NCI-H446 (cell line): ENCODE data around the gene NFAM1.

Experiments
- DNase-seq, 2 experiments: peaks; one replicate each; lab custom pipeline; 2025; lab: John Stamatoyannopoulos, UW

The NFAM1 gene

DNA sequence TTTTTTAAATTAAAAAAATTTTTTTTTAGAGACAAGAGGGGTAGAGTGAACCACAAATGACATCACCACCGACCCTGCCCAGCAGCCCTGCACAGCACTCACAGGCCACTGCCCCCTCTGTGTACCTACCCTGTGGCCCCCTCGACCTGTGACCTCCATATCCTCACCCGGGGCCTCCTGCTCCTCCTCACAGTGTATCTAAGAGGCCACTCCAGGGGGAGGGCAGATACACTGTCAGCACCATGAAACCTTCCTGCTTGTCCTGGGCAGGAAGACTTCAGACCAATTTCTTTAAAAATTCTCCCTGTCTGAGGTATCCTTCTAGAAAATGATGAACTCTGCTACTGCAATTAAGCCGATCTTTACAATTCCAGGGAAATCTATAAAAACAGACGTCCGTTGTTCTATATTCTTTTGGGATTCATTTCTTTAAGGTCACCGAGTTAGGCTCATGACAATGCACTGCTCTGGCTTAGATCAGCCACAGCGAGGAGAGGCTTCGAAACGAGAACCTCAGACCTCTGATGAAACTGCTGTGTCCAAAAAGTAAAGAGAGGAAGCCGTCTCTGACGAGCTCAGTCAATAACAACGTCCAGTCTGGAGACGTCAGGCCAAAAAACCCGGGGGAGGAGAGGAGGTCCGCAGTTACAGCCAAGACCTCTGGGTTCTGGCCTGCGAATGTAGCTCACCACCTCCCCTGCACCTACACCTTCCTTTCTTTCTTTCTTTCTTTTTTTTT lies 17.5 kb downstream of the NFAM1 start:
- no peak for DNase-seq

DNA sequence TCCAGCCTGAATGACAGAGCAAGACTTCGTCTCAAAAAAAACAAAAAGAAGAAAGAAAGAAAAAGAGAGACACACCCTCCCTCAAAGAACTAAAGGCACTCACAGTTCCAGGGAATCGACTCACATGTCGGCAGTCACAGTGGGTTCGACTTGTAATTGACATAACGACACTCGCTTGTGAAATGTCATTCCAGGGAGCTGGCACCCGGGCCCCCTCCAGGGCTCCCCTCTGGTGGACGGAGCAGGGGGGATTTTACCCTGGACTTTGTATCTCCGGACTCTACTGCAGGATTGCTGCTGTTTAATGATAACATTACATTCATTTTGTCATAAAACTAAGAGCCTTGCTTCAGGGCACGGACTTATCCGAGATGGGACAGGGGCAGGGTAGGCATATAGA lies 18.2 kb downstream of the NFAM1 start:
- DNase-seq: no peak

GRCh38 chr22:42412744-42413333 lies 19.4 kb downstream of the NFAM1 start:
- no peak for DNase-seq

- DNase-seq: no peak
Measured at GRCh38 chr22:42410708-42411107, 21.5 kb downstream of the NFAM1 start.

GRCh38 chr22:42408810-42409529 lies 23.2 kb downstream of the NFAM1 start:
- DNase-seq: no peak

DNA sequence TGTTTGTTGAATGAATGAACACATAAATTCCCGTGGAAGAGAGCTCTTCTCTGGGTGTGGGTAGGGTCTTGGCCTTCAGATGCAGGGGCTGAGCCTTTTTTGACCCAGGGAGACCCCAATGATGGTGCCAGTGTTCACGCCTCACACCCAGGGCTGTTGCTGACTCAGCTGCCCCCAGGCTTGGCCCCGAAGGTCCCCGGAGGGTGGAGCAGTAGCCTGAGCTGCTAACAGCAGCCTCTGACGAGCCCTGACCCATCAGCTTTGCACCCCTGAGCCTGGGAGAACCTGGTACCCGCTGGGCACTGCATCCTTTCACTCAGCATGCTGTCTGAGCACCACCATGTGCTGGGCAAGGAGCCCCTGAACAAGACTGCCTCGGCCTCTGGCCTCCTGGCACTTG lies 23.9 kb downstream of the NFAM1 start:
- DNase-seq: no peak

DNA sequence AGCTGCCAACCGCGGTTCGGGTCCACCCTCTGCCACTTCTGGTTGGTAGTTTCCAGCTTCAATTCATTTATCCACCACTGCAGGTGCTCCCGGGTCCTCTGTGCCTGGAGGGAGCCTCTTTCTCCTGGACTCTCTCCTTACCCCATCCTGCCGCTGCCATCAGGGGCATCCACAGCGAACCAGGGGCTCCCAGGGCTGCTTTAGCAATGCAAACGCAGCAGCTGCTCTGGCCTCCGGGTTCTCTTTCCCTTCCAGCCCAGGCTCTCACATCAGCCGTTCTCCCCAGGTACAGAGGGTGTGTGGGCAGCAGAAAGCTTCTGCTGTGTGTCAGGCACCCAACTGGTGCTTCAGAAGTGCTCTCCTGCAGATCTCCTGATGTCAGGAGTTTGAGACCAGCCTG lies 27.9 kb downstream of the NFAM1 start:
- no peak for DNase-seq

GRCh38 chr22:42401535-42402334 lies 30.5 kb downstream of the NFAM1 start:
- no peak for DNase-seq

DNA sequence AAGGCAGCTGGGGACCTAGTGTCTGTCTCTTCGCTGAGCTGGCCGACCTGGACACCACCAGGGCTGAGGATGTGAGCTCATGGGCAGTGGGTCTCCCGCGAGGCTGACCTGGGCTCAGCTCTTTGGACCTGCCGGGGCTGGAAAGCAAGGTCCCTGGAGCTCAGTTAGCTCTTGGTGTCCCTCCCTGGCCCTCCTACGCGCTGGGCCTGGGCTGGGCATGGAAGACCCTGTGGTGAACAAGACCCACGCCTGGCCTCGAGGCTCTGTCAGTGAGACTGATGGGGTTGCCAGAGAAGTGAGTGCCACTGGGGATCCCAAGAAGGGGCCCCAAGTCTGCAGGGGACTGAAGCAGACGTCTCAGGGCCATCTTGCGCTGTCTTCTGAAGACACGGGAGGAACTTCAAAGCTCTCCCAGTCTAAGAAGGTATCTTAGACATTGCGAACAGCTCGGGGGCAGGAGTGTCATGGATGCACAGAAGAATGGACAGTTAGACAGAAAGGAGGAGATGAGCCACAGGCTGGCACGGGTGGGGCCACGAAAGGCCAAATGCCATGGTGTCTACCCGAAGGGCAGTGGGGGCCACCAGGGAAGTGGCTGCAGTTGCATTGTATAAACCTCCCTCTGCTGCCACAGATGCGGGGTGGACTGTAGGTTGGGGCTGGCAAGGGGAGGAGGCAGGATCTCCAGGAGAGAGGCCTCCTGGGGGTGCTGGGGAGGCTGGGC lies 31.2 kb downstream of the NFAM1 start:
- DNase-seq: no peak

DNA sequence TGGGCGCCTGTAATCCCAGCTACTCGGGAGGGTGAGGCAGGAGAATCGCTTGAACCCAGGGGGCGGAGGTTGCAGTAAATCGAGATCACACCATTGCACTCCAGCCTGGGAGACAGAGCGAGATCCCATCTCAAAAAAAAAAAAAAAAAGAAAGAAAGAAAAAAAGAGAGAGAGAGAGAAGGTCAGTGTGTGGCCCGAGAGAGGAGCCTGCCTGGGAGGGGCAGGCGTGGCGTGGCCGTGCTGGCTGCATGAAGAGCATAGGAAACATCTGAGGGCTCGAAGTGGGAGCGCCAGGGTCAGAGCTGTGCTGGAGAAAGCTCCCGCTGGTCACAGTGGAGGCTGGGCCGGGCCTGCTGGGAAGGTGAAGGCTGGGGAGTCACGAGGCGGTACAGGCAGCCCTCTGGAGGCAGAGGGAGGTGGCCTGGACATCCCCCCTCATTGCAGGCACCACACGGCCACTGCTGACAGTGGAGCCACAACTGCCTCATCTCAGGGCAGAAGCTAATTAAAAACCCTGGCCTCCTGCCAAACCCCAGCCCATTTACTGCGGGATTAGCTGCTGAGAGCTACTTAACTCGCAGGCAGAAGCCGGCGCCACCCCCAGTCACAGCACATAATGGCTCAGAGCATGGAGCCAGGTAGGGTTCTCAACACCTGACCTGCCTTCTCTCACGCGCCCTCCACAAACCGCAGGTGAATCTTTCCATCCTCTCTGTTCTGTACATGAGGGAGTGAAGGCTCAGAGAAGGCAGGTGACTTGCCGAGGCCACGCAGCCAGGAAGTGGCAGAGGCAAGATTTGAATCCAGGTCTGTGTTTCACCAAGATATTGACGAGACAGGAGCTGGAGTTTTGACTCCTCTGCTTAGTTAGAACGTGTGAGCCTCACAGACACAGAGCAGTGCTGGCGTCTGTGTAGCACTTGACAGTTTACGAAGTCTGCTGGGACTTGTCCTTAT lies 32.6 kb downstream of the NFAM1 start:
- peak; percentile 19 to 50 for DNase-seq

DNA sequence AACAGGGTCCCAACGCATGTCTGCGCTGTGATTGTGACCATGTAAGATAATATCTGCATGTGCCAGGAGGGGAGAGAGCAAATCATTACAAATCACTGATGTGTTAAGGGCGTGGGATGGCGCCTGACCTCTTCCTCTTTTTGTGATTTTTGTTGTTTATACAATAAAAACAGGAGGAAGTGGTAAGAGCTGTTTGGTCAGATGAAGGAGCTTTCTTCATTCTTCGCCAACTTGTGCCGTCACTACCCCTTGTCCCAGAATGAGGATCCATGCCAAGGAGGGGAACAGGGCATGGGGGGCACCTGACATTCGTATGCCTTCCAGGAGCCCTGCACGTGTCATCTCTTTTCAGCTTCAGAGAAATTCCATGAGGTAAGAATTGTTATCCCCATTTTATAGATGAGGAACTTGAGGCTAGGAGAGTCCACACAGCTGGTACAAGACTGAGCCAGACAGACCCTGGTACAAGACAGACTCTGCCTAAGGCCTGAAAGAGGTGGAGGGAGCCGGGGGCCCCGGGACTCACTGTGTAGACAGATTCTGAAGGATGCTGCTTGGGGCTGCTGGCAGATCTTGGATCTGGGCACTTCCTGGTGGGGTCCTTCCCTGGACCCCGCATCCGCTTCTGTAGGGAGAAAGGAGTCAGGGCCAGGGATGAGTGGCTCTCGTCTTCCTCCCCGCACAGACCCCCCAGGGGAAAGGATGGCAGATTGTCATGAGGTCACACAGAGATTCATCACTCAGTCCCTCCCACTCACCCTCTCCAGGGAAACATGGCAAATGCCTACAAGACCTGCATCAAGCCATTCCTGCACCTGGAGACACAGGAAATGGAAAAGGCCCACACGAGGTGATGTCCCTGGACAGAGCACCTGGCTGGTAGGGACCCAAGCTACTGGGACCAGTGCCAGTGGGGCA lies 34.6 kb downstream of the NFAM1 start:
- no peak for DNase-seq

DNA sequence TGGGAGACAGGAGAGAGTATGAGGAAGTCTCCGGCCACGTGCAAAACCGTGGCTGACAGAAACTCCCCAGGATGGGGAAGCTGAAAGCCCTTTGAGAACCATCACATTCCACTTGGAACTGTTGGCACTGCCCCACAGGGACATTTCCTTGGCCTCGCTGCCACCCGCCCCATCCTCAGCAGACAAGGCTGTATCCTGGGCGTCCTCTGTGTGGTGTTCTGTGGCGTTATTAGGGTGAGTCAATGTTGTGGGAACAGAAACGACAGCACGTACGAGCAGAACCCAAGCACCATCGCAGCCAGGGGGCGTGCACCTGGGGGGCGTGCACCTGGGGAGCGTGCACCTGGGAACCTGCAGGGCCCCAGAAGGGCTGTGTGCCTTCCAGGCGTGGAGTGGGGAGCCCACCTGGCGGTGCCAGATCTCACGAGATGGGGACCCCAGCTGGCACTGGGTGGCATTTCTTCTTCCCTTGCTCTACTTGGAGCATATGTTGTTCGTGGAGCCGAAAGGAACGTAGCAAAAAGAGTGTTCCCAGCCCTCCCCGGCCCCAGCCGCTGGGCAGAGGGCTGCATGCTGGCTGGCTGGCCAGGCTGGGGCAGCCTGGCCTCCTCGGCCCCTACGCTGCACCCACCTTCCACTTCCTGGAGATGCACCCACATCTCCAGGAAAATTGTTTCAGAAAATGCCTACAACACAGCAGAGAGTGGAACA lies 35.4 kb downstream of the NFAM1 start:
- DNase-seq: no peak

GRCh38 chr22:42389143-42389542 lies 43.1 kb downstream of the NFAM1 start:
- no peak for DNase-seq

DNA sequence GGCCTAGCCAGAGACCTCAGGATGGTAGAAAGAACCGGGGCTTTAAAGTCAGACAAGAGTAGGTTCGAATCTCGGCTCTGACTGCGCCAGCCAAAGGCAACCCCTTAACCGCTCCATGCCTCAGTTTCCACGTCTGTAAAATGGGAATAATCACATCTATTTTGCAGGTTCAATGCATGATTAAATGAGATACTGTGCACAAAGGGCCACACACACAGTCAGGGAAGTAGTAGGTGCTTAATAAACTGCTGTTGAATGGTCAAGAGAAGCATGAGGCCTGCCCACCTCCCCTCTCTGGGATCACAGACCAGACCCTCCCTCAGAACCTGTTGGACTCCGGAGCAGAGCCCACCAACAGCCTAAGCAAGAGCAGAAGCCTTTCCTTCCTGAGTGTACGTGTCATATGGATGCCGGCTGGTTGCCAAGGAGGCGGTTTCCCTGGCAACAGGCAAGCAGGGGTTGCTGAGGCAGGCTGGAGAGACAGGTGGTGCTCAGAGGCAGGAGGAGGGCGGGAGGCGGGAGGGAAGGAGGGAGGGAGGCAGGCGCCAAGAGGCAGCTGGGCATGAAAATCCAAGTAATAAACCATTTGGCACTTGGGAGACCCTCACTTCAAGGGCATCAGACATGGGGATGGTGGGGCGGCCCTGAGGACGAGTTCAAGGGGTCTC lies 43.9 kb downstream of the NFAM1 start:
- peak; percentile 88 to 94 for DNase-seq

DNA sequence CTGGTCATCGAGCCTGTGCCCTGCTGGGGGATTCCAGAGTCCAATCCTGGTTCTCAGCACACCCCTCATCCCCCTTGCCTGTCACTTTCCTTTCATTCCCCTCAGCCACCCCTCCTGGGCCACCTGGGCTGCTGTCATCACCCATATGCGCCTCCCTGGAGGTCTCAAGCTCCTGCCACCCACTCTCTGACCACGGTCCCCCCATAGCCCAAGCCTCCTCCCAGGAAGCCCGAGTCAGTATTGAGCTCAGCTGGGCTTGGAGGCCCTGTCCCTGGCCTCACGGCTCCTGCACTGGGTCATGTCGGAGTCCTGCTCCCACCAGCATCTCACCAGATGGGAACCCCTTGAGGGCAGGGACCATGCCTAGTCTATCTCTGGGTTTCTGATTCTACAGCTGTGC lies 44.6 kb downstream of the NFAM1 start:
- DNase-seq: no peak

DNA sequence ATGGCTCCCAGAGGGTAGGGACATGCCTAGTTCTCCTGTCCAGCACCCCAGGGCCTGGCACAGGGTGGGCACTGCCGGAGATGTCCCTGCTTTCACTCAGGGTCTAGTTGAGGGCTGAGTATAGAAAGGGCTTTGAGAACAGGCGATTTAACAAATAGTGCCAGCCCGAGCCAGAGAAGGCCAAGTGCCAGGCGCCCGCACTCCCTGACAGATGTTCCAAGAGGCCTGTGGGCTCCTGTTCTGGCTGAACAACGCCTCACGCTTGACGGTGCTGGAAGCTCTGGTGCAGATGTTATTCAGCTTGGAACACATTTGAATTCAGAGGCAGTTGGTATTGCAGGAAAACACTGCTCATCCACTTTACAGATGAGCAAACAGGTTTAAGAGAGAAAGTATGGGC lies 46.5 kb downstream of the NFAM1 start:
- peak; percentile 51 to 87 for DNase-seq

GRCh38 chr22:42384506-42384905 lies 47.7 kb downstream of the NFAM1 start:
- no peak for DNase-seq

- DNase-seq: no peak
Measured at GRCh38 chr22:42383851-42384417, 48.3 kb downstream of the NFAM1 start.
